ENCODE measurements around the gene SULT1C2.
A peak's percentile ranks its signal among the peaks of the same experiment; 100 is the strongest.

The SULT1C2 gene

DNA sequence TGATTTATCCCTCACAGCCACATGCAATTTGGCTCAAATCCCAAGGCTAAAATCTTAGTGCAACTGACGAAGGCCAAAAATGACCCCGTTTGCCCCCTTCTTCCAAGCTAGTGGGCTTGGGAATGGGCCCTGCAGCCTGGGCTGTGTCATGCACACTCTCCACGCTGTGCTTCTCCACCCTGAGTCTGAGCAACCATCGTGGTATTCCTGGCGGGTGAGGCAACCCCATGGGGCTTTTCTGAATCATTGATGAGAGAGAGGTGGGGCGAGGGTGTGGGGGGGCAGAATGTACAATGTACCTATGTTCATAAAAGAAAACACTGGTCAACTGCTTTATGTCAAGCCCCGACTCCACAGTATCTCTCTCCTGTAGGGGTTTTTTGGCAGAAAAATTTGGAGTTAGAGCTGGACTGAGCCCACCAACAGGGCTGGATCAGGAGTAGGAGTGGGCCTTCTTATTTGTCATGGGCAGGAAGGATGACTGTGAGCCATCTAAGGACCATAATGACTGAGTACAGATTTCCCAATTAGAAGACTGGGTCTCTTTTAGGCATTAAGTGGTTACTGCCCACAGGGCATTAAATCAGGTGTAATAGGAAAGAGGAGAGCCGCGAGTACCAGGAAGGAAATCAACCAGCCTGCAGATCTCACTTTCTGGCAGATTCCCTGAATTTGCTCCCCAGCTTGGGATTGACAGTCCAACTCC, 8.9 kb downstream of the SULT1C2 start:
- DNase-seq: no peak

DNA sequence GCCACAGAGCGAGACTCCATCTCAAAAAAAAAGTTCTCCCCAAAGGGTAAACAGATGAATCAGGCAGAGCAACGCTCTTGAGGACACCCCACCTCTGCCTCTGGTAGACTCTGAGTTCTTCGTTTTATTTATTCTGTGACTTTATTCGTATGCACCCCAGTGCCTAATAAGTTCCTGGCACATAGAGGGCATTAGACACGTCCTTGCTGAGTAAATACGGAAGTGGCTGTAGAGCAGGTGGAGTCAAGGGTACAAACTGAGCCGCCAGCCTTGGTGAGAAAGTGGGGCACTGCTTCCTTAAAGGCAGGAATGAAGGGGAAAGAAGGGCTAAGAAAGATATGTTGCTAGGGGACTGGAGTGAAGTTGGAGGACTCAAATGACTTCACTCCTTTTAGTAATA, 12.9 kb downstream of the SULT1C2 start:
- no peak for DNase-seq

DNA sequence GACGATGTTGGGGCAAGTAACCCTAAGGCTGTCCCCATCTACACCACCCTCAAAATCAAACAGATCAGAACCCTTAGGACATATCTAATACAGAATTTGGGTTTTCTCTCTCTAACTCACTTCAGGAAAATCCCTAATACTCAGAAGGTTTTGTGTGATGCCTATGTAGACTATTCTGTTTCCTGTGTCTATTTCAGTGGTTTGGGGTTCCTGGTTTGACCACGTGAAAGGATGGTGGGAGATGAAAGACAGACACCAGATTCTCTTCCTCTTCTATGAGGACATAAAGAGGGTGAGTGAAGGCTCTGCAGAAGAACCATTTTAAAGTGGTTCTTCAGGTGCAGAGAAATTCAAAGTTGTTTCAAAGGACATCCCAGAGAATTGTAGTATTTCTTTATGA, 16.3 kb downstream of the SULT1C2 start:
- DNase-seq: no peak

DNA sequence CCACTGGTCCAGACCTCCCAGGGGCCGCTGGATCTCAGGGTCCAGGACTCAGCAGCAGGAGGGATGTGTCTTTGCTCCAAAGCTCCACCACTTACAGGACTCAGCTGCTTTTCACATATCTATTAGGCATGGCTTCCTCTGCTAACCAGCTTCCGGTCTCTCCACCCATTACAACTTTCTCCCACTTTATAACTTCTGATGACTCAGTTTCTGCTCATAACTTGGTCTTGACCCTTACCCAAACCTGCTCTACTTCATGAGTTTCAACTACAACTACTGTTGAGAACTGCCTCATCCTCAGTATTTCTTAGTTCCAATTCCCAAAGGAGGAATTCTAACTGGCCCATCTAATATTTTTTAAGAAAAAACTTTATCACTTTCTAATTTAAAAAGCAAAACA, 17.2 kb downstream of the SULT1C2 start:
- DNase-seq: no peak

DNA sequence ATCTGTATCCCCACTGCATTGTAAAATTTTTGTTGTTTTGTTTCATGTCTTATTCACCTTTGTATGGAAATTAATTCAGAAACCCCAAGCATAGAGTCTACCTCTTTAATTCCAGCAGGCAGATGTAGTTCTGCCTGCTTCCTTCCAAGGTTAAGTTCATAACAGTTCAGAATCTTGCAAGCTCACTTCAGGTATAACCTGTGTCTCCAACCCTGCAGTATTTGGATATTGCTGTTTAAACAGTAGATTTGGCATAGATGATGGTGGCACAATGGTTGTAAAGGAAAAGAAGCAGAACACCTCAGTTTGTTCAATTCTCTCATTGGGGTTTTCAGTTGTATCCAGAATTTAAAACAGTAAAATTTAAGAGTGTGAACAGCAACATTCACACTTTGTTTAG, 21.2 kb downstream of the SULT1C2 start:
- DNase-seq: no peak

DNA sequence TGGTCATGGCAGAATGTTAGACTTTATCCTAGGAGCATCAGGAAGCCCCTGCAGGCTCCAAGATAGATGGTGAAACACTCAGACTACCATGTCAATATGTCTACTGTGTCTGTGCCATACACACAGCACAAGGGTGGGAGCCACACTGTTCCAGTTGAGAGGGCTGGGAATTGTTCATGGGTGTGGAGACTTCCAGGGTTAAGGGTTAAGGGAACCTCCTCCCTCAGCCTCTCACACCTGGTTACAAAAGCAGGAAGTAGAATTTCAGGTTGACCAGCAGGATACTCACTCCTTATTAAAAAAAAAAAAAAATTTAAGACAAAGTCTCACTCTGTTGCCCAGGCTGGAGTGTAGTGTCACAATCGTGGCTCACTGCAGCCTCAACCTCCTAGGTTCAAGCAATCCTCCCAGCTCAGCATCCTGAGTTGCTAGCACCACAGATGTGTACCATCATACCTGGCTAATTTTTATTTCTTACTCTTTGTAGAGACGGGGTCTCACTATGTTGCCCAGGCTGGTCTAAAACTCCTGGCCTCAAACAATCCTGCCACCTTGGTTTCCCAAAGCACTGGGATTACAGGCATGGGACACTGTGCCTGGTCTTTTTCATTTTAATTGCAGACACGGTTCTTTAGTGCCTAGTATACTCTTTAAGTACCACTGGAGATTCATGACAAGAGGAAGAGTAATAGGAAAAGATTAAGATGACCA, 26.0 kb downstream of the SULT1C2 start:
- no peak for DNase-seq

DNA sequence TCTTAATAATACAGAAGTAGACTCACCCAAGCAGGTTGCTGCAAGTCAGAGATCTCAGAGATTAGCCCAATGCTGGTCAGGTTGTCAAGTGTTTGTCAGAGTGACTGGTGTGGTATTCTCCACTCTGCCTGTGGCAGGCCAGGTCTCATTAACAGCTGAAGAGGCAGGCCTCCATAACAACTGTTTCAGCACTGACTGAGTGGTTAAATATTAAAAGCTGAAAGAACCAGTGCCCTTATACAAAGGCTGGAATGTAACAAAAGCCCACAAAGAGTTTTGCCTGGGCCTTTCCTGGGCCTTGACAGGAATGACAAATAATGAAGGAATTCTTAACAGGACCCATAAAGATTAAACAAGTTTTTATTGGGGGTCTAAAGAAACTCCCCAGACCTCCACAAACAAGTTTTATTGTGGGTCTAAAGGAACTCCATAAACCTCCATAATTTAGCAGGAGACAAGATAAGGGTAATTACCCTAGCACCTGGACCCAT, 26.8 kb downstream of the SULT1C2 start:
- peak in 1 of 2 experiments; percentile 11 for DNase-seq

DNA sequence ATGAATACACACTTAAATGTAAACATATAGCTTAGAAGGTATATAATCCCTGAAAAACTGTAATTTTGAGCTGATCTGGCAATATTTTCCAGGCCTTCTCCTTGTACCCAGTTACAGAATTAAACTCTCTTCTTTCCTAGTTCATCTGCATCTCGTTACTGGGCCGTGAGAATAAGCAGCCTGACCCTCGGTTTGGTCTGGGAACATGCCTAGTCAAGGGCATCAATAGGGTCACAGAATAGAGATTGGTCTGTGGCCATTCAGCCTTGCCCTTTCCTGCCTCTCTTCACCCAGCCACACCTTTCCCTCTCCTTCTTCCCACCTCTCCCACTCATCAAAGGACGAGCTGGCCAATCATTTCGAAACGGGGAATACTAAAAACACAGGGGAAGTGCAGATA, 27.3 kb downstream of the SULT1C2 start:
- DNase-seq: no peak

DNA sequence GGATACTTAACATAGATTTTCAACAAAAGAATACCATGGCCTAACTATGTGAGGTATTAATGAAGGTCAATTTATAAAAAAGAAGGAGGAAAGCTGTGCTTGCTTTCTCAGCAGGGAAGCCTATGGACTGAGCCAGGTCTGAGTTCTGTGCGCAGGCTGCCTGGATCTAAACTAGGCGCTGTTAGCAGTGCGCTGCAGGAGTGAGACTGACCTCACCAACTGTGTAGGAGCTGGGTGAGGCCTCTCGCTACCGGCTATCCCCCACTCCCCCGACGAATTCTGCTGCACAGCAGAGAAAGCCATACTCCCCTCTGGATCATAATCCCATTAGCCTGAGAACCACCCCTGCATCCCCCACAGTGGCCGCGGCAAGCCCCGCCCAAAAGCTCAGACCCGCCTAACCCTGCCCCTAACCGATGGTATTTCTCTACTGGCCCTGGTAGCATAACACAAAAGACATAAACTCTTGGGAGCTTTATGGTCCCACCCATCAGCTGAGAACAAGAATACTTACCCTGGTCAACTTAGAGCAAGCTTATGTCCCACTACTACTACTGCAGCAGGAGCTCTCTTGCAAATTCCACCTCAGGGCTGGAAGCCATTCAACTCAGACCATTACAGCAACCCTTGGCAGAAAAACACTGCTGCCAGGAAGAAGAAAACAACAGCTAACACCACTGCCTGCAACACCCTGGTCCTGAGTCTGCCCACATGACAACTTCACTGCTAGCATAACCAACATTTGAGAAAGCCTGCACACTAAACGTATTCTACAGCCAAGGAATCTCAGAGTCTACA, 28.0 kb downstream of the SULT1C2 start:
- DNase-seq: no peak

DNA sequence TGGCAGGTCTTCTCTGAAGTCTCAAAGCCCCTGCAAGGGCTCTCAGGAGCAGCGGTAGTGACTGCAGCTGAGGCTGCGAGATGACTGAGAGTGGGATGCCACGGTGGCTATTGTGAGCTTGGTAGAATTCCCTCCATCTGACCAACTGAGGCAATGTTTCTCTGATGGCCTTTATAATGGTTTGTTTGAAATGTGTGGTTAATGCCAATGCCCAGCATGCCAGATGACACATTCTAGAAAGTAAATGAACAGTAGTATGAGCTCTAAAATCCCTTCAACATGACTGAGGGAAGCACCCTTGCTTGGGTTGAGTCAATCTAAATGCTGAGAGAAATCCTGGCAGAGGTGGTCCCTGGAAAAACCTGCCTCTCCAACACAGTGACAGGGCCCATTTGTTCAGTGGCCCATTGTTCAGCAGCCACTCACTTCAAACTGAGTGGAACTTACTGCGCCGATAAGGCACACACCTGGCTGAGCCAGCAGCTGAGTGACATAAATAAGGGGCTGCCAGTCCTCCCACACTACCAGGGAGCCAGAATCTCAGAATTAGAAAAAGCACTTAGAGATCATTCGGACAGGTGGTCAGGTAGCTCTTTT, 31.7 kb downstream of the SULT1C2 start:
- DNase-seq: peak in 1 of 2 experiments; percentile 11

DNA sequence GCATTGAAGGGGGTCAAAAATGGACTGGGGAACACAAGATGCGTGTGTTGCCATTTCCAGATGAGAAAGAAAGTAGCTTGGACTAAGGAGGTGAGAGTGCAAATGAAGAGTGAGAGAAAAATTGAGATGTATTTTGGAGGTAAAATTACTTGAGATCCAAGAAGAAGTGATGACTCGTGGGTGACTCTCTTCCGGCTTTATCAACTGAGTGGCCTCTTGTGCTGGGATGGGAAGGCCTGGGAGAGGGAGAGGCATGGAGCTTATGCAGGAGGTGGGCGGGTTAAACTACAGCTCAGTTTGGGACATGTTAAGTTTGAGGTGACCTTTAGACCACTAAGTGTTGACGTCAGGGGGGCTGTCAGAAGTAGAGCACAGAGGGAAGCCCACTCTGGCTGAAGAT, 34.9 kb downstream of the SULT1C2 start:
- no peak for DNase-seq

DNA sequence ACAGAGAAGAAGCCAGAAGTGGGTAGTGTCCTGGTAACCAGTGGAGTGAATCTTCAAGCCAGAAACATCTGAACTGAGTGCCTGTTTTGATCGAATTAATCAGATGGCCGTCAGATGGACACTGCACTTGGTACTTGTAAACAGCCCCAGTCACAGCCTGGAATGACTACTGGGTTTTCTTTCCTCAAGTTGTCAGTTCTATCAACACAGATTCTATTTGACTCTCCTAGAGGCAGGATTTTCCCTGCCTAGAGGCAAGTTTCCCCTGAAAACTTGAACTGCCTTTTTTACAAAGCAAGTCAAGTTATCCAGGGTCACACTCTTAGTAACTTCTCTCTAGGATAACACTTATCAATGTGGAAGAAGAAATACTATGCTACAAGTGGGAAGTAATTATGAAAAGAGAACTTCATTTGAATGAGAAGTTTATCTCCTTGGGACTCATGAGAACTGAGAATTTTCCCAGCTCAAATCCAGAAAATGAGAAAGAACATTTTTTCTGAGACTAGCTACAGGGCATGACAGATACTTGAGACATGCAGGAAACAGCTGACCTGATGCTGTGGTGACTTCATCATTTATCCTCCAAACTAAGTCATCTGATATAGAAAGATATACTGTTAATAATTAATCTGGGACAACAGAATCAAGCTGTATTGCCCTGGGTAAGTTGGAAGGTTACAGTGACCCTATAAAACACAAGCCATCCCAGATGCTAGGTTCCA, 36.0 kb downstream of the SULT1C2 start:
- no peak for DNase-seq

DNA sequence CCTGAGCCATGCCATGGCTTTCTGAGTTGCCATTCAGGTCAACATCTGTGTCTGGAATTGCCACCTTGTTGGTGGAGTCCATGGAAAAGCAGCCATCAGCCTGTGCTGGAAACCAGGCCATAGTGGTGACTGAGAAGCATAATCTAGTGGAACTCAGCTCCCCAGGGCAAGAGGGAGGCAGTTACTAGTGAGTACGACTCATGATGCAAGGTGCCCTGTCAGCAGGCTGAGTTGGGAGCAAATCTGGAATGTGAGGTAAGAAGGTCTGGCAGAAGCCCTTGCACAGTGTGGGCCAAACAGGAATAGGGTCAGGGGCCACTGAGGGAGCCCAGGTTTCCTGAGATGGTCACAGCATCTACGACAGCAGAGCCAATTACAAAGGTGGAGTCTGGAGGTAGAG, 37.1 kb downstream of the SULT1C2 start:
- DNase-seq: no peak

DNA sequence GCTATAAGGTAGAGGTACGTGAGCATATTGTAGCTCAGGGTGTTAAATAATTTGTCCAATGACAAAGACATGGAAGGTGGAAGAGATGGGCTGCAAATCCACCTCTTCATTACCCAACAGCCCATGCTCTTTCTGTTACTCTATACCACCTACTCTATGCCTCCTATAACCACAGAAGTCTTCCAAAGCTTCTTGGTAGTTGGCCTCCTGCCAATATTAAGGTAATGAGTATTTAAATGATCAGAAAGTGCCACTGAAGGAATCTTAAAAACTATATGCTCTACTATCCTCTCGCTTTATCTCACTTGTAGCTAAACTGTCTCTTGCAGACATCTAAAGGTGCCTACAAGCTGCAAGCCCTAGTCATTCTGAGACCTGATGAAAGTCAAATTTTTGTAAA, 41.1 kb downstream of the SULT1C2 start:
- DNase-seq: no peak

DNA sequence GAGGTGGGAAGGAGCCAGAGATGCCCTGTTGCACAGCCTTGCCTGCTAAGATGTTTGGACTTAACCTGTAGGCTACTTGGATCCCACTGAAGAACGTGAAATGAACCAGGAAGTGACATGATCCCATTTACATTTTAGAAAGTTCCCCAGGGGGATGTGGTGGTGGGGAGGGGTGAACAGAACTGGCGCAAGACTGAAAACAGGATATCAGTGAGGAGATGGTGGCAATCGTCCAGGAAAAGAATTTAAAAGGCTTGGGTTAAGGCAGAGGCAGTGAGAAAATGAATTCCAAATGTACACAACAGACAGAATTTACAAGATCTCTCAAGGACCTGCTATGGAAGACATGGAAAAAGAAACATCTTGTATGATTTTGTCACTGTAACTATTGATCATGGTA, 42.3 kb downstream of the SULT1C2 start:
- no peak for DNase-seq

DNA sequence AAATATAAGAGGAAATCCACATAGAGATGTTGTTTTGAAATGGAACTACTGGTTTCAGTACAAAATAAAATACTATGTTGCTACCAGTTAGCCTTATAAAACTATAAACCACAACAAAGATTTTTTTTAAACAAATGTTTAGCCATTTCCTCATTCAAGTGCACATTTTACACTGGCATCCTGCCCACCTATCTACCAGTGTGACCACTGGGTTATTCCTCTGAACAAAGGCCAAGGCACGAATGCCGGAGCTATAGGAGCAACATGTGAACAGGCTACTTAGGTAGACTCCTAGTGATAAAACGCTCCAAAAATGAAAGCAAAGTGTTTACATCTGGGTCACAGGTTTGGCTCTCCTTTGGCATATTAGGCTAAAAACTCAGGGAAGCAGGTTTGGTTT, 57.3 kb downstream of the SULT1C2 start:
- DNase-seq: no peak

DNA sequence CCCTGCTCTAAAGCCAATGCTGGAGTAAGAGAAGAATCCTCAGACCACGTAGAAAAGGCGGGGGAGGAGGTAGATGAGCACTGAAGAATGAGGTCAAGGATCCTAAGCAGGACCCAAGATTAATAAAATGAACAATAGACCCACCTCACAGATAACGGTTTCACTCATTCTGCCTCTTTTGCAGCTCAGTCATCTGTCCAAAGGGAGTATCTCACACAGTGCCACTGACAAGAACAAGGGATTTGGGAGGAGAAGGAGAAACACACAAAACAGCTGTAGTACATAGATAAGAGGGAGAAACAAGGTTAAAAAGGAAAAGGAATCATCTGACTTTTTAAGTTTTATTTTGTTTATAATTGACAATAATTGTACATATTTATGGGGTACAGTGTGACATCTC, 58.1 kb downstream of the SULT1C2 start:
- DNase-seq: no peak

DNA sequence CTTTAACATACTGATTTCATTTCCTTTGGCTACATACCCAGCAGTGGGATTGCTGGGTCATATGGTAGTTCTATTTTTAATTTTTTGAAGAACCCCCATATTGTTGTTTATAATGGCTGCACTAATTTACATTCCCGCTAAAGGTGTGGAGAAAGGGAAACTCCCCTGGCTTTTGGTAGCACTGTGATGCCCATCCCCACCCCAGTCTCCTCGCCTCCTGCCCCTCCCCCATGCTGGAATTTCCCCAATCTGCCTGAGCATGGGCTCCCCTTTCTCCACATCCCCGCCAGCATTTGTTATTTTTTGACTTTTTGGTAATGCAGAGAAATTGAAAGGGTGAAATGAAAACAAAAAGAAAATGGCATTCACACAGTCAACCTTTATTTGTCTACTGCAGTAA, 59.1 kb downstream of the SULT1C2 start:
- no peak for DNase-seq

DNA sequence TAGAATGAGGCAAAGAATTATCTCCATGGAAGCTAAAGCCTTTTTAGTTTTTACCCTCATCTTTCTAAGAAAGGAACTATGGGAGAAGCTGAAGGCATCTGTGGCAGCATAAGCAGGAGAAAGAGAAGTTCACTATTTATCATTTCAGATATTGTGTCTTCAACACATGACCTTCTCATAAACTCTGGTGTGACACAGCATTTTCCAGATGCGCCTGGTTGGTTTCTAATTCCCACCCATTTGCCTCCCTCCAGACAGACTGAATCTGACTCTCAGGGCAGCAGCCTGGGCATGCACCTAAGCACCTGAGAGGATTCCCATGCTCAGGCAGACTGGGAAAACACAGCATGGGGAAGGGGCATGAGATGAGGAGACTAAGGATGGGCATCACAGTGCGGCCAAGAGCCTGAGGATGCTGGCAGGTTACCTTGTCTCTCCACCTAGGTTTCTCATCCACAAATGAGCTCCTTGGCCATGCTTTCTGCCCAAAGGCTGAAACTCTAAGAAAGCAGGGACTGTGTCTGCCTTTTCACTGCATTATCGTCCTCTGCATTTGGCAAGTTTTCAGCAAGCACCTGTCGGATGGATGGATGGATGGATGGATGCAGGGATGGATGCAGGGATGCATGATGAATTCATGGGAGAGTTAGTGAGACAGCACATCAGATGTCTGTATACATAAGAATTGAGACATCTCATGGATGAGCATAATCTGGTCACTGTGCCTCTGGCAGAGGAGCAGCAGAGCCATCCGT, 60.3 kb downstream of the SULT1C2 start:
- no peak for DNase-seq

DNA sequence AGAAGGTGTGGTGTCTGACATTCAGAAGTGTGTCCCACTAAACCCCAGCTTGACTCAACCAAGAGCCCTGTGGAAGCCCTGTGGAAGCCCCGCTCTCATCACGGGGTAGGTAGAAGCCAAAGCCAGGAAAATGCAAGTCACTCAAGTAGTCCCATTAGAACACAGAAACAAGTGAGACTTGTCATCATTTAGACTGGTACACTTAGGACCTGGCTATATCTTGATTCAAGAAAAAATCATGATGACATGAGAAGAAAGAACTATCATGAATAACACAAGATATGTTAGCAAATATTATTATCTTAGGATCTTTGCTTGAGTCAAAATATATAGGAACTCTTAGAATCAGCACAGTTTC, 60.9 kb downstream of the SULT1C2 start:
- DNase-seq: no peak

DNA sequence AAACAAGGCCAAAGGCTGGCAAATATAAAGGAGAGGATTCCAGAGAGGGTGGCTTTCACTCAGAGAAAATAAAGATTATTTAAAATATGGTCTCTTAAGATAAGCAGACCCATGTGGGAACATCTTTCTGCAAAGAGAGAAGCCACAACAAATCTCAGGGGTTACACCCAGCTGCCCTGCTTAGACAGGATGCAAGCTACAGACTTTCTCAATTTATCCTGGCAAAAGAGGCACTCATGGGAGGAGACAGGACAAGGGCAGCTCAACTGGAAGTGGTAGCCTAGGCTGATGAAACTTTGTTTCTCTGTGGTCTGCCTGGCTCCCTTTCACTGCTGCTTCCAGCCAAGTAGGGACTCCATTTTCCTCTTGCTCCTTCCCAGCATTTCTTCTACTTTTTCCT, 63.2 kb downstream of the SULT1C2 start:
- DNase-seq: no peak

DNA sequence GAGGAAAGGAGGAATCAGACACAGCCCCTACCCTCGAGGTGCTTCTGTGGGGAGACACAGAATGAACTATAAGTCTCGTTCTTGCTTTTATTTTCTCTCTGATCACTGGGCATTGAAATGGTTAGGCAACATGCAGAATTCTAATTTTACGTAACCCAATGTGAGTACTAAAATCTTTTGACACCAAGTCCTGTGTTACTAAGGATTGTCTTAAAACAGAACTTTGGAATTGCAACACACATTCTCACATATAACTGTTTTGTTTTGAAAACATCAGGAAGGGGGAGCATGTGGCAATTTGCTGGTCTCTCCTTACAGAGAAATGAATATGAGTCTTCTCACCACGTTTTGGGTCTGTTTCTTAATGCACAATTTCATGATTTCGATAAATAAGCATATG, 65.4 kb downstream of the SULT1C2 start:
- no peak for DNase-seq

Measured in NCI-H524 (cell line).